CD4-positive, alpha-beta T cell (primary cell): Measurements from ENCODE around the gene ZNF101. TPM values are rescaled to one million over a fixed set of nuclear protein-coding genes. Genes with fewer than 3 reads are reported as not detected.

Source experiments
- ATAC-seq: fragments of 200-7000 bp; cut with Tn5 transposase; one replicate; pipeline ENCODE4 v1.10.0; 2022; ENCODE audit warnings: mild to moderate bottlenecking; ENCODE audit not compliant: poor library complexity
- CTCF ChIA-PET: fragments of 350-600 bp; sonication (Branson Sonifier 250); formaldehyde crosslinking; loops from one replicate; lab custom pipeline; 2021; ENCODE audit warnings: antibody characterized with exemption, inconsistent platforms; lab: Charles Lee
- POLR2A ChIA-PET: fragments of 350-600 bp; sonication (Branson Sonifier 250); formaldehyde crosslinking; loops from one replicate; lab custom pipeline; 2021; ENCODE audit warnings: antibody characterized with exemption, inconsistent platforms; lab: Charles Lee
- DNase-seq, 14 experiments: peaks; one replicate each; pipeline ENCODE4 v3.0.0-alpha.2; 2013 to 2020; ENCODE audit warnings: mixed read lengths in 2 of 14
- H3K27ac ChIP-seq, 2 donors: one replicate each; pipeline versions ENCODE4 v1.5.1 to v1.7.0; 2013; ENCODE audit warnings: low read length in 2 of 2, low read depth in 1 of 2, mild to moderate bottlenecking in 1 of 2
- H3K27me3 ChIP-seq, 2 experiments: 1 replicate in 1 of 2; 2 replicates in 1 of 2; pipeline versions ENCODE4 v1.6.1 to v1.7.0; 2013; ENCODE audit warnings: low read length in 2 of 2, control low read depth in 1 of 2, mild to moderate bottlenecking in 1 of 2, moderate library complexity in 1 of 2; ENCODE audit not compliant: insufficient read depth in 2 of 2, control insufficient read depth in 1 of 2
- H3K36me3 ChIP-seq: one replicate; pipeline ENCODE4 v1.6.1; 2013; ENCODE audit warnings: low read length, control low read depth; ENCODE audit not compliant: insufficient read depth
- H3K4me1 ChIP-seq: one replicate; pipeline ENCODE4 v1.6.1; 2013; ENCODE audit warnings: low read length, control low read depth; ENCODE audit not compliant: insufficient read depth
- H3K4me3 ChIP-seq: one replicate; pipeline ENCODE4 v1.5.1; 2013; ENCODE audit warnings: mild to moderate bottlenecking, low read length, moderate library complexity
- H3K9me3 ChIP-seq, 2 experiments: 1 replicate in 1 of 2; 2 replicates in 1 of 2; pipeline versions ENCODE4 v1.6.1 to v1.7.0; 2013; ENCODE audit warnings: low read length in 2 of 2, mild to moderate bottlenecking in 2 of 2, control low read depth in 1 of 2, moderate library complexity in 1 of 2; ENCODE audit not compliant: control insufficient read depth in 1 of 2, insufficient read depth in 1 of 2
- H3K27ac Mint-ChIP-seq: one replicate; pipeline ENCODE4 v1.8.0; 2020; ENCODE audit warnings: mixed read lengths
- H3K27me3 Mint-ChIP-seq: one replicate; pipeline ENCODE4 v1.8.0; 2021; ENCODE audit warnings: mixed read lengths
- H3K36me3 Mint-ChIP-seq: one replicate; pipeline ENCODE4 v1.8.0; 2021; ENCODE audit warnings: low read depth, mixed read lengths
- H3K4me1 Mint-ChIP-seq: one replicate; pipeline ENCODE4 v1.8.0; 2021; ENCODE audit warnings: low read depth, mixed read lengths
- H3K4me3 Mint-ChIP-seq: one replicate; pipeline ENCODE4 v1.8.0; 2020; ENCODE audit warnings: mild to moderate bottlenecking, mixed read lengths
- H3K9me3 Mint-ChIP-seq: one replicate; pipeline ENCODE4 v1.8.0; 2020; ENCODE audit warnings: mixed read lengths
- CTCF ChIP-seq: fragments of 200-600 bp; IDR thresholded peaks from one replicate; pipeline ENCODE4 v1.8.0; 2022; ENCODE audit warnings: antibody characterized with exemption, mild to moderate bottlenecking
- intact Hi-C, 2 experiments: fragments of 100-400 bp; cut with DNase I in 1 of 2; cut with micrococcal nuclease in 1 of 2; formaldehyde crosslinking; loops; one replicate each; pipeline versions ENCODE4 v1.15.1 to v1.9.0; 2023 to 2025; cut with DNase I, micrococcal nuclease
- total RNA-seq, 174 experiments: library from RNA in 2 of 174; stranded (reverse) in 2 of 174; gene quantifications; one replicate each; pipeline ENCODE4 v1.2.3 and lab custom pipeline; 2021 to 2026

Gene ZNF101
- total RNA-seq, 2 experiments from 2014 or later: 58.8 to 60.6 TPM

- no peak overlapping the region for H3K27ac ChIP-seq
- Mint-ChIP-seq H3K4me3 (no peak overlapping the region), H3K4me1 (peaks cover 5% of the 10 kb centered on the region), H3K36me3 (peaks cover 87% of the 10 kb centered on the region), H3K27me3 (no peaks in the 10 kb centered on the region), H3K9me3 (no peaks in the 10 kb centered on the region), H3K27ac (no peak overlapping the region)
- H3K9me3 ChIP-seq: no peaks in the 10 kb centered on the region
- ChIA-PET POLR2A (interaction anchor here (0.9 kb wide), 1 partner anchor 13 kb away, joined by 5 read pairs; no protein-coding TSS in a partner anchor), CTCF (no interaction called here)
- no peak for TF ChIP-seq CTCF
- peaks cover 6% of the 10 kb centered on the region for H3K4me1 ChIP-seq
- H3K27me3 ChIP-seq: no peaks in the 10 kb centered on the region
- peaks cover 96% of the 10 kb centered on the region for H3K36me3 ChIP-seq
- ATAC-seq (no peak), DNase-seq (peak in 1 of 14 experiments; percentile 13)
- no peak overlapping the region for H3K4me3 ChIP-seq
- intact Hi-C loops: no loop called here
These were observed 13.5 kb upstream of the ZNF101 start for GRCh38 chr19:19655051-19655594.

GRCh38 chr19:19655641-19656343, 12.8 kb upstream of the ZNF101 start:
- ChIA-PET POLR2A (no interaction called here), CTCF (no interaction called here)
- Histone ChIP-seq H3K4me3 (no peak overlapping the region), H3K27ac (no peak overlapping the region), H3K36me3 (peaks cover 90% of the 10 kb centered on the region), H3K9me3 (no peaks in the 10 kb centered on the region), H3K4me1 (peaks cover 6% of the 10 kb centered on the region), H3K27me3 (no peaks in the 10 kb centered on the region)
- no peak for TF ChIP-seq CTCF
- Mint-ChIP-seq H3K27me3 (no peaks in the 10 kb centered on the region), H3K4me1 (peaks cover 5% of the 10 kb centered on the region), H3K36me3 (peaks cover 81% of the 10 kb centered on the region), H3K9me3 (no peaks in the 10 kb centered on the region), H3K27ac (no peak overlapping the region), H3K4me3 (no peak overlapping the region)
- ATAC-seq: no peak
- DNase-seq: peak in 1 of 14 experiments; percentile 20
- intact Hi-C loops: no loop called here

- POLR2A ChIA-PET: interaction anchor here (2.4 kb wide), 1 partner anchor 11 kb away, joined by 8 read pairs; the partner anchor contains the start of gene ZNF101
- Histone ChIP-seq H3K36me3 (peaks cover 80% of the 10 kb centered on the region), H3K4me3 (no peak overlapping the region), H3K4me1 (peaks cover 16% of the 10 kb centered on the region), H3K27me3 (no peaks in the 10 kb centered on the region), H3K9me3 (no peaks in the 10 kb centered on the region), H3K27ac (no peak overlapping the region)
- Mint-ChIP-seq H3K4me1 (peaks cover 13% of the 10 kb centered on the region), H3K4me3 (no peak overlapping the region), H3K36me3 (peaks cover 80% of the 10 kb centered on the region), H3K27ac (no peak overlapping the region), H3K27me3 (no peaks in the 10 kb centered on the region), H3K9me3 (no peaks in the 10 kb centered on the region)
- ATAC-seq (no peak), DNase-seq (peak in 1 of 14 experiments; percentile 21)
- CTCF ChIA-PET: no interaction called here
- no peak for TF ChIP-seq CTCF
- intact Hi-C loops: no loop called here
These were observed 11.9 kb upstream of the ZNF101 start for GRCh38 chr19:19656451-19657396.
